K562 (cell line): ENCODE measurements around the gene AGXT. TPM values are rescaled to one million over a fixed set of nuclear protein-coding genes. Genes with fewer than 3 reads are reported as not detected.
A peak's percentile ranks its signal among the peaks of the same experiment; 100 is the strongest.

Experiments used
- ATAC-seq: fragments of 200-7000 bp; cut with Tn5 transposase; 3 replicates; pipeline ENCODE4 v1.9.1; 2020; ENCODE audit warnings: moderate library complexity
- BruUV-seq: library from RNA; stranded (reverse); fragments of 400-500 nt; replicated peaks from 2 replicates; lab custom pipeline; 2021; lab: Mats Ljungman, UMichigan
- CTCF ChIA-PET: fragments of 300-600 bp; formaldehyde crosslinking; extraction: SDS; loops from one replicate; lab custom pipeline; 2021; ENCODE audit warnings: low intra/inter-chr PET ratio; lab: Yijun Ruan, JAX
- POLR2A ChIA-PET: fragments of 300-600, 350-650 bp; sonication (Branson Sonifier 250); formaldehyde crosslinking; extraction: SDS; loops from one replicate; lab custom pipeline; 2021; ENCODE audit warnings: antibody characterized with exemption, inconsistent platforms; lab: Yijun Ruan, JAX
- DNase-seq, 4 experiments: peaks; one replicate each; pipeline versions ENCODE4 v3.0.0 to v3.0.0-alpha.2; 2011 to 2018; ENCODE audit warnings: low spot score in 3 of 4, mixed read lengths in 3 of 4; ENCODE audit errors: extremely low read depth in 1 of 4
- FAIRE-seq: peaks from 2 replicates; lab custom pipeline; 2011; peaks lifted over from hg19 to GRCh38; lab: Jason Lieb, UNC
- H2AFZ ChIP-seq: 2 replicates; pipeline ENCODE4 v1.6.0; 2011; ENCODE audit warnings: low read depth, low read length, control low read depth, inconsistent platforms
- H3K27ac ChIP-seq: fragments of 200-600 bp; 3 replicates; pipeline ENCODE4 v1.8.0; 2011; ENCODE audit warnings: low read depth, mild to moderate bottlenecking, control low read depth, inconsistent platforms, low read length, moderate library complexity, mixed read lengths; ENCODE audit errors: extremely low read depth
- H3K27me3 ChIP-seq, 2 experiments: fragments of 300-600 bp in 1 of 2; 2 replicates in 1 of 2; 3 replicates in 1 of 2; pipeline versions ENCODE4 v1.6.0 to v1.8.0; 2011; ENCODE audit warnings: inconsistent platforms in 2 of 2, low read length in 2 of 2, mild to moderate bottlenecking in 1 of 2, mixed read lengths in 1 of 2, moderate library complexity in 1 of 2; ENCODE audit not compliant: control insufficient read depth in 2 of 2, insufficient read depth in 2 of 2
- H3K36me3 ChIP-seq: fragments of 300-600 bp; 3 replicates; pipeline ENCODE4 v1.8.0; 2011; ENCODE audit warnings: mild to moderate bottlenecking, low read length, inconsistent platforms; ENCODE audit not compliant: control insufficient read depth, insufficient read depth
- H3K4me1 ChIP-seq, 2 experiments: fragments of 200-600 bp in 1 of 2; replicated peaks in 1 of 2; 2 replicates in 1 of 2; 3 replicates in 1 of 2; pipeline versions ENCODE4 v1.5.1 to v1.8.0; 2011; ENCODE audit warnings: inconsistent platforms in 2 of 2, low read length in 2 of 2, mild to moderate bottlenecking in 1 of 2, mixed read lengths in 1 of 2, moderate library complexity in 1 of 2; ENCODE audit not compliant: control insufficient read depth in 2 of 2, insufficient read depth in 2 of 2
- H3K4me2 ChIP-seq: 2 replicates; pipeline ENCODE4 v1.6.1; 2011; ENCODE audit warnings: low read length, control low read depth, inconsistent platforms, mixed read lengths; ENCODE audit not compliant: insufficient read depth
- H3K4me3 ChIP-seq: fragments of 200-600 bp; sonication (generic), shearing (Covaris generic); 2 replicates; pipeline ENCODE4 v1.5.1; 2016; ENCODE audit warnings: control low read depth, inconsistent platforms
- H3K79me2 ChIP-seq: fragments of 200-600 bp; 3 replicates; pipeline ENCODE4 v1.8.0; 2011; ENCODE audit warnings: low read length, inconsistent platforms; ENCODE audit not compliant: control insufficient read depth, insufficient read depth
- H3K9ac ChIP-seq, 2 experiments: 2 replicates each; pipeline versions ENCODE4 v1.6.0 to v1.6.1; 2011; ENCODE audit warnings: low read depth in 2 of 2, low read length in 2 of 2, control low read depth in 1 of 2, inconsistent platforms in 1 of 2, mild to moderate bottlenecking in 1 of 2, mixed read lengths in 1 of 2; ENCODE audit not compliant: insufficient read depth in 1 of 2
- H3K9me1 ChIP-seq: one replicate; pipeline ENCODE4 v1.6.0; 2011; ENCODE audit warnings: inconsistent platforms, mild to moderate bottlenecking, low read length, moderate library complexity; ENCODE audit not compliant: control insufficient read depth, insufficient read depth
- H3K9me3 ChIP-seq: replicated peaks from 2 replicates; pipeline ENCODE4 v1.5.1; 2011; ENCODE audit warnings: low read depth, low read length, inconsistent platforms; ENCODE audit not compliant: control insufficient read depth, insufficient read depth
- H4K20me1 ChIP-seq: replicated peaks from 2 replicates; pipeline ENCODE4 v1.6.1; 2011; ENCODE audit warnings: low read length, inconsistent platforms, mixed read lengths; ENCODE audit not compliant: control insufficient read depth, insufficient read depth
- LEF1 ChIP-seq: fragments of 450-650 bp; IDR thresholded peaks from 2 replicates; pipeline ENCODE4 v1.6.1; 2016; ENCODE audit warnings: mild to moderate bottlenecking
- PKNOX1 ChIP-seq: fragments of 450-650 bp; IDR thresholded peaks from 2 replicates; pipeline ENCODE4 v1.6.1; 2016
- RFX1 ChIP-seq: fragments of 450-650 bp; IDR thresholded peaks from 2 replicates; pipeline ENCODE4 v1.6.1; 2016; ENCODE audit warnings: mild to moderate bottlenecking, moderate library complexity
- RREB1 ChIP-seq: fragments of 250-450 bp; sonication (Bioruptor Pico); IDR thresholded peaks from 2 replicates; pipeline ENCODE4 v1.4.0; 2020
- THRB ChIP-seq: fragments of 450-650 bp; formaldehyde crosslinking; conservative IDR thresholded peaks from 2 replicates; pipeline ENCODE4 v1.4.0; 2022; ENCODE audit warnings: mild to moderate bottlenecking, missing genetic modification characterization
- ZNF444 ChIP-seq: fragments of 250-450 bp; sonication (Bioruptor Pico); IDR thresholded peaks from 2 replicates; pipeline ENCODE4 v1.4.0; 2020; ENCODE audit warnings: mild to moderate bottlenecking, moderate library complexity
- ZNF644 ChIP-seq: fragments of 200-800 bp; sonication (Bioruptor generic); IDR thresholded peaks from 2 replicates; pipeline ENCODE4 v1.6.1; 2016; ENCODE audit warnings: low read depth, missing genetic modification characterization, missing compliant biosample characterization
- WGBS: fragments of 100-300 bp; shearing (Covaris generic); methylation state at CpG from one replicate; pipeline ENCODE4 v1.1.6; 2016; ENCODE audit warnings: low coverage, mixed read lengths; ENCODE audit not compliant: insufficient coverage; ENCODE audit errors: missing lambda C conversion rate; 5-methylcytosine and 5-hydroxymethylcytosine counted together
- in situ Hi-C: fragments of 300-500 bp; cut with MboI; formaldehyde crosslinking; loops from 4 replicates; pipeline ENCODE4 v1.15.0; 2018; ENCODE audit warnings: inconsistent platforms, mixed read lengths
- intact Hi-C: fragments of 100-400 bp; cut with micrococcal nuclease; formaldehyde crosslinking; loops from 2 replicates; pipeline ENCODE4 v1.14.2; 2022
- polyA plus RNA-seq, 8 experiments: library from polyadenylated mRNA; depleted of rRNA in 4 of 8; stranded (reverse) in 5 of 8; unstranded in 3 of 8; fragments of >200 nt; fragmentation: Nextera tagmentation in 2 of 8; fragmentation: Illumina TruSeq in 1 of 8; extraction: Ambion mirVana in 2 of 8; extraction: Trizol in 1 of 8; gene quantifications; 2 replicates each; pipeline versions ENCODE4 v1.2.1 to v1.2.3, GENCODE V29; 2011 to 2014; ENCODE audit warnings: inconsistent platforms in 1 of 8, missing spikeins in 1 of 8
- total RNA-seq, 7 experiments: library from RNA; depleted of rRNA in 6 of 7; stranded (reverse); fragments of >200 nt in 6 of 7; fragmentation: Illumina TruSeq in 2 of 7; extraction: Trizol in 2 of 7; gene quantifications; 2 replicates each; pipeline versions ENCODE4 v1.2.1 to v1.2.3, GENCODE V29; 2011 to 2021; ENCODE audit warnings: low replicate concordance in 1 of 7

AGXT gene
- total and polyA plus RNA-seq, 9 of the 15 experiments (the other 6 are each of a cell fraction or from before 2014, with no cell fraction given): 0.18 TPM; not detected in 8

GRCh38 chr2:240906141-240906910 lies 37.7 kb downstream of the AGXT start, which contains the start of gene CROCC2:
CROCC2 (plus strand) TSS chr2:240906336; CDS start chr2:240906514, 178 bp downstream.
- no peaks in the 10 kb centered on the region for H3K79me2 ChIP-seq
- no peak within 1 kb of the TSS for H3K4me3 ChIP-seq
- H3K9me3 ChIP-seq: no peaks in the 10 kb centered on the region
- no peaks in the 10 kb centered on the region for H4K20me1 ChIP-seq
- ChIA-PET POLR2A (no interaction called here), CTCF (no interaction called here)
- H3K4me2 ChIP-seq: no peak within 1 kb of the TSS
- peaks cover 0 to 34% of the 10 kb centered on the region in 2 experiments; a peak in 2 of 5 replicates for H3K27me3 ChIP-seq
- DNase-seq: no peak
- in situ Hi-C loops (no loop called here), intact Hi-C loops (no loop called here)
- H3K36me3 ChIP-seq: no peaks in the 10 kb centered on the region
- H3K27ac ChIP-seq: no peak within 1 kb of the TSS
- under 1% methylated on average over 17 of the region's 23 CpGs for WGBS
- ATAC-seq: no peak
- no peak for TF ChIP-seq ZNF444 (CRISPR knock-in tag)
- TF ChIP-seq THRB (CRISPR knock-in tag): no peak
- TF ChIP-seq ZNF644 (tag): no peak
- TF ChIP-seq RFX1: peak; percentile 34; the same call in 1 of the 2 replicates
- TF ChIP-seq PKNOX1: no peak
- TF ChIP-seq RREB1 (CRISPR knock-in tag): no peak
- TF ChIP-seq LEF1: no peak
- FAIRE-seq: no peak
- 0 out of 5 replicates have a peak, but pooled peaks cover 0 to 6% of the 10 kb centered on the region in 2 experiments for H3K4me1 ChIP-seq
- H3K9me1 ChIP-seq: no peaks in the 10 kb centered on the region
- H3K9ac ChIP-seq: no peak within 1 kb of the TSS
- no peak within 1 kb of the TSS for H2AFZ ChIP-seq
- no TSS peak for BruUV-seq
